Measurements from ENCODE around the gene COLEC11. TPM values are rescaled to one million over a fixed set of nuclear protein-coding genes. Genes with fewer than 3 reads are reported as not detected.

Gene COLEC11
- total and polyA plus RNA-seq, 10 of the 15 experiments (the other 5 are each of a cell fraction or from before 2014, with no cell fraction given) = 0.08 to 0.74 (median 0.14) TPM; not detected in 4

DNA sequence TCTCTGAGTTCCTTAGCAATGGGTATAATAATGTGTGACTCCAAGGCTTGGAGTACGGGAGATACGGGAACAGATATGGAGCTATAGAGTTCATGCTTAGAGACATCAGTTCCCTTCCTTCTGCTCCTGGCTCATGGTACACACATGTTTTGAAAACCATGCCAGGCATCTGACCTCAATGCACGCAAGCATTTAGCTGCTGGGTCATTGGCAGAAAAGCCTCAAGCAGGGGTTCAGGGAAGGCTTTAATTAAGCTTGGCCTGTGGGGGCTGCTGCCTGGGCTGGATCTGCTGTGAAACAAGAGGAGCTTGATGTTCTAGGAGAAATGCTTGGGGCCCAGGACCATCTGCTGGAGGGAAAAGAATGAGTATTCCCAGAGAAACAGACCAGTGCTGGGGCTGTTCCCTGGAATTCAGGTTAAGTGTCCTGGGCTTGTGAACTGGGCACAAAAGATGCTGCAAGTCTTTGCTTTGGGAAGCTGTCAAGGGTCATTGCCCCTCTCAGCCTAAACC, 66.3 kb downstream of the COLEC11 start:
- no peak overlapping the region for H3K4me2 ChIP-seq (ENCODE audit: control insufficient read depth, insufficient read depth)
- ChIA-PET SMC1A (ENCODE audit: uncharacterized antibody, unreplicated experiment) (interaction anchor here (0.6 to 1.1 kb wide), 4 partner anchors 9 to 407 kb away, joined by 3 read pairs; no protein-coding TSS in a partner anchor), CTCF (interaction anchor here (0.6 to 1.4 kb wide), 3 partner anchors 10 to 22 kb away, joined by 3 to 5 read pairs (median 3); no protein-coding TSS in a partner anchor), RAD21 (ENCODE audit: unreplicated experiment) (interaction anchor here (1.1 to 2.2 kb wide), 2 partner anchors 10 to 239 kb away, joined by 3 to 6 read pairs; no protein-coding TSS in a partner anchor), POLR2A (no interaction called here)
- no peak overlapping the region for H3K27ac ChIP-seq (ENCODE audit: control insufficient read depth, insufficient read depth)
- no TSS peak for BruUV-seq (replicated peaks)
- H3K4me3 ChIP-seq = no peak overlapping the region
- FAIRE-seq (no peak), ATAC-seq (no peak; the same call in 2 of the 3 replicates), DNase-seq (ENCODE audit: low read depth, low spot score) (no peak)
- H3K9me3 ChIP-seq (replicated peaks; ENCODE audit: control insufficient read depth, insufficient read depth, low read length) = peaks cover 3% of the 10 kb centered on the region; the same call in 2 of the 3 replicates
- H3K27me3 ChIP-seq (replicated peaks in 1 of 2; ENCODE audit: control insufficient read depth in 2 of 2, insufficient read depth in 2 of 2, low read length in 1 of 2) = no peaks in the 10 kb centered on the region
- in situ Hi-C loops (cut with MboI) = no loop called here
- no peak overlapping the region for H3K9ac ChIP-seq (ENCODE audit: control insufficient read depth, insufficient read depth, low read length)
- H4K20me1 ChIP-seq (ENCODE audit: control insufficient read depth, insufficient read depth) = no peaks in the 10 kb centered on the region
- WGBS (ENCODE audit: insufficient coverage, insufficient replicate concordance, low lambda C conversion rate, missing lambda C conversion rate) = 67% methylated on average over 3 of the region's 3 CpGs
- intact Hi-C loops (cut with micrococcal nuclease; ENCODE audit: unreplicated experiment) = no loop called here
- H3K4me1 ChIP-seq (ENCODE audit: control insufficient read depth, insufficient read depth, low read length) = peaks cover 15% of the 10 kb centered on the region
- TF ChIP-seq FOXK2 (IDR thresholded peaks at IDR 0.05) (no peak), NR2C1 (IDR thresholded peaks at IDR 0.05) (no peak), SIN3A (IDR thresholded peaks at IDR 0.05; ENCODE audit: low read depth, low read length) (no peak), JUNB (IDR thresholded peaks at IDR 0.05) (no peak), EZH2 (IDR thresholded peaks at IDR 0.05; ENCODE audit: borderline replicate concordance, control insufficient read depth, low read depth, low read length) (no peak), MTA2 (IDR thresholded peaks at IDR 0.05; ENCODE audit: low read depth) (no peak), SRF (IDR thresholded peaks at IDR 0.05; ENCODE audit: low read depth in 2 of 2, low read length in 2 of 2) (no peak)
- TF ChIP-seq, protein P1, sequence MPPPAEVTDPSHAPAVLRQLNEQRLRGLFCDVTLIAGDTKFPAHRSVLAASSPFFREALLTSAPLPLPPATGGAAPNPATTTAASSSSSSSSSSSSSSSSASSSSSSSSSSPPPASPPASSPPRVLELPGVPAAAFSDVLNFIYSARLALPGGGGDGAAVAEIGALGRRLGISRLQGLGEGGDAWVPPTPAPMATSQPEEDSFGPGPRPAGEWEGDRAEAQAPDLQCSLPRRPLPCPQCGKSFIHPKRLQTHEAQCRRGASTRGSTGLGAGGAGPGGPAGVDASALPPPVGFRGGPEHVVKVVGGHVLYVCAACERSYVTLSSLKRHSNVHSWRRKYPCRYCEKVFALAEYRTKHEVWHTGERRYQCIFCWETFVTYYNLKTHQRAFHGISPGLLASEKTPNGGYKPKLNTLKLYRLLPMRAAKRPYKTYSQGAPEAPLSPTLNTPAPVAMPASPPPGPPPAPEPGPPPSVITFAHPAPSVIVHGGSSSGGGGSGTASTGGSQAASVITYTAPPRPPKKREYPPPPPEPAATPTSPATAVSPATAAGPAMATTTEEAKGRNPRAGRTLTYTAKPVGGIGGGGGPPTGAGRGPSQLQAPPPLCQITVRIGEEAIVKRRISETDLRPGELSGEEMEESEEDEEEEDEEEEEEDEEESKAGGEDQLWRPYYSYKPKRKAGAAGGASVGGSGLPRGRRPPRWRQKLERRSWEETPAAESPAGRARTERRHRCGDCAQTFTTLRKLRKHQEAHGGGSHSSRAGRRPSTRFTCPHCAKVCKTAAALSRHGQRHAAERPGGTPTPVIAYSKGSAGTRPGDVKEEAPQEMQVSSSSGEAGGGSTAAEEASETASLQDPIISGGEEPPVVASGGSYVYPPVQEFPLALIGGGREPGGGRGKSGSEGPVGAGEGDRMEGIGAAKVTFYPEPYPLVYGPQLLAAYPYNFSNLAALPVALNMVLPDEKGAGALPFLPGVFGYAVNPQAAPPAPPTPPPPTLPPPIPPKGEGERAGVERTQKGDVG (CRISPR knock-in tag; IDR thresholded peaks at IDR 0.05) = no peak
- TF ChIP-seq, protein P2, sequence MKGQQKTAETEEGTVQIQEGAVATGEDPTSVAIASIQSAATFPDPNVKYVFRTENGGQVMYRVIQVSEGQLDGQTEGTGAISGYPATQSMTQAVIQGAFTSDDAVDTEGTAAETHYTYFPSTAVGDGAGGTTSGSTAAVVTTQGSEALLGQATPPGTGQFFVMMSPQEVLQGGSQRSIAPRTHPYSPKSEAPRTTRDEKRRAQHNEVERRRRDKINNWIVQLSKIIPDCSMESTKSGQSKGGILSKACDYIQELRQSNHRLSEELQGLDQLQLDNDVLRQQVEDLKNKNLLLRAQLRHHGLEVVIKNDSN (IDR thresholded peaks at IDR 0.05; ENCODE audit: borderline replicate concordance, extremely low read length, insufficient read depth, low read depth, low read length) = no peak
- TF ChIP-seq, protein P3, sequence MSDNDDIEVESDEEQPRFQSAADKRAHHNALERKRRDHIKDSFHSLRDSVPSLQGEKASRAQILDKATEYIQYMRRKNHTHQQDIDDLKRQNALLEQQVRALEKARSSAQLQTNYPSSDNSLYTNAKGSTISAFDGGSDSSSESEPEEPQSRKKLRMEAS (IDR thresholded peaks at IDR 0.05; ENCODE audit: low read depth, low read length) = no peak
- H2AFZ ChIP-seq (ENCODE audit: control insufficient read depth, low read depth, low read length) = no peak overlapping the region
- H3K79me2 ChIP-seq (ENCODE audit: control insufficient read depth, insufficient read depth, low read length) = no peaks in the 10 kb centered on the region
- no peaks in the 10 kb centered on the region for H3K36me3 ChIP-seq (ENCODE audit: control insufficient read depth in 2 of 2, insufficient read depth in 2 of 2, low read length in 1 of 2)

Measured in GM12878 (cell line).